ENCODE measurements around the gene HCFC1.

Gene HCFC1

DNA sequence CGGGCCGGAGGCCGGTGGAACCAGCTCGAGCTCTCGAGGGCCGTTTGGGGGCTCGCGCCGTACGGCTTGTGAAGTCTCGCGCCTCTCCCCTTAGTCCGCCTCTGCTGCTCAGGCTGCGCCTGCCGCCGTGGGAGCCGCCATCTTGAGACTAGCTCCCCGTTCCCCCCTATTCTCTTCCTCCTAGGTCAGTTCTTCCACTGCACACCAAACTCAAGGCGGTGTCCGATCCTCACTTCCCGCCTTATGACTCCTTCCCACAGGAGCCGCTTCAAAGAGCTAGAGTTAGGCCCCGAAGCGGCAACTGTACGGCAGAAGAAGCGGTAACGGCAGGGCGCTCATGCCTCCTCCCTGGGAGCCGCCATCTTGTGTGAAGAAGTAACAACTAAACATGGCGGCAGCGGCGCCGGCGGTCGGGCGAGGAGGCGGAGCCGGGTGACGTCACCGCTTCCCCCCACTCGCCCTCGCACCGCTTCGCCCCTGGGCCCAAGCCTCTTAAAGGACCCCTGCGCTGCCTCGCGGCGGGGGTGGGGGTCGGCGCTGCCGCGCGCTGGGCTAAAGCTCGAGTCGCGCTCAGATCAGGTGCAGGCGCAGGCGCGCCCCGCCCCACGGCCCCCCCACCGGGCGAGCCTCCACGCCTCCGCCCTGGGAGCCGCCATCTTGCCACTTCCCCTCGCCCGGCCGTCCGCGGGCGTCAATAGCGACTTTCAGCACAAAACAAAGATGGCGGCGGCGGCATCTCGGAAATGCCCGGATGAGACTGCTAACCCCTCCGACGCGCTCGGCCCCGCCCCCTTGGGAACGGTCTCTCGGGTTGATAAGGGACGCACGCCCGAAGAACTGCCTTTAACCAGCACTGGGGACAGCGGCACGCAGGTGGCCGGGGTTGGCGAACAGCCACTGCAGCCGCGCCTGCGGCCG lies at the start of gene HCFC1:
TSS of gene HCFC1 (minus strand) at position 369 of the 918 bp plus-strand sequence. CDS start 978 bp downstream, outside the sequence.
- DNase-seq (ENCODE audit: low read depth): peak; percentile 73

- no peak for DNase-seq (ENCODE audit: low read depth)
Measured at GRCh38 chrX:154021131-154021611, 49.6 kb upstream of the HCFC1 start.

DNA sequence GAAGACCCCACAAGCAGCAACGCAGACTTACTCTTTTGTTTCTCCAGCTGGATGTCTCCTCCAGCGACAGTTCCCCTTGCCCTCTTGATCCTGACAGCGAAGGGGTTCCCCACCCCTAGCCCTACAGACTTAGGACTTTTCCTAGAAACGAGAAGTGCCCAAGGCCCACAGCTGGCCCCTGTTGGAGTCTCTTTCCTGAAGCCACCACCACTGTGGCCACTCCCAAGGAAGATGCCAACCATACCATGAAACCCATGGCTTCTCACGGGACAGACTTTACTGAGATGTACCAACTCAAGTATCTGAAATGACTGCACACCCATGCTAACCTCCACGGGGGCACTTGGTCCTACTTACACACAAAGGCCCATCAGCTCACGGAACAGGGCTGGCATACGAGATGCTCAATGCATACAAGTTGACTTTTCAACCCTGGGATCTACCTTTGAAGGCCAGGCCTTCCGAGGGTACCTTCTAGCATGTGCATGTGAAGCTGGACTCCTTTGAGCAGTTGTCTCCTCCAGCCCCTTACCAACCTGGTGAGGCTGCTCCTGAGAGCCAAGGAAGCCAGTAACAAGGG lies 49.0 kb upstream of the HCFC1 start:
- no peak for DNase-seq (ENCODE audit: low read depth)

- no peak for DNase-seq (ENCODE audit: low read depth)
Measured at GRCh38 chrX:154019633-154020528, 48.3 kb upstream of the HCFC1 start, which contains the start of gene IRAK1. Gene IRAK1, minus strand, starts transcription at chrX:154019902. Its CDS starts 90 bp downstream, at chrX:154019812.

- no peak for DNase-seq (ENCODE audit: low read depth)
Measured at GRCh38 chrX:154019061-154019621, 47.5 kb upstream of the HCFC1 start.

DNA sequence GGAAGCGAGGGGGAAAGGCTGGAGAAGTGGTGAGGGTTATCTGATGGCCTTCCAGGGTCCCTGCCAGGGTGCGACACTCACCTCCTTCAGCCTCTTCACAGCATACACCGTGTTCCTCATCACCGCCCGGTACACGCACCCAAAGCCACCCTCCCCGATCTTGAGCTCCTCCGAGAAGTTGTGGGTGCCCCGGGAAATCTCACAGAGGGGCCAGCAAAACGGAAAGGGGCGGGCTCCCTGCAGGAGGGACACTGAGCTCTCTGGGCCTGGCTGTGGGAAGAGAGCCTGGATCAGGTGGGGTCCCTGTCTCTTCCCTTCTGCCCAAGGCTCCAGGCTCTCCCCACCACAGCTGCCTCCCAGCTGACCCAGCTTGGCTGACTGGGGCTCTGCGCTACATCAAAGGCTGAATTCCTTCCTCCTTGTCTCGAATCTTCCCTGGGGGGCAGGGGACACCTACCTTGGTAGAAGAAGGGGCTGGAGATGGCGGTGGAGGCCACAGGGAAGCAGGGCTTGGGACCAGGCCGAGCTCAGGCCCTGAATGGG lies 47.0 kb upstream of the HCFC1 start:
- DNase-seq (ENCODE audit: low read depth): no peak

DNA sequence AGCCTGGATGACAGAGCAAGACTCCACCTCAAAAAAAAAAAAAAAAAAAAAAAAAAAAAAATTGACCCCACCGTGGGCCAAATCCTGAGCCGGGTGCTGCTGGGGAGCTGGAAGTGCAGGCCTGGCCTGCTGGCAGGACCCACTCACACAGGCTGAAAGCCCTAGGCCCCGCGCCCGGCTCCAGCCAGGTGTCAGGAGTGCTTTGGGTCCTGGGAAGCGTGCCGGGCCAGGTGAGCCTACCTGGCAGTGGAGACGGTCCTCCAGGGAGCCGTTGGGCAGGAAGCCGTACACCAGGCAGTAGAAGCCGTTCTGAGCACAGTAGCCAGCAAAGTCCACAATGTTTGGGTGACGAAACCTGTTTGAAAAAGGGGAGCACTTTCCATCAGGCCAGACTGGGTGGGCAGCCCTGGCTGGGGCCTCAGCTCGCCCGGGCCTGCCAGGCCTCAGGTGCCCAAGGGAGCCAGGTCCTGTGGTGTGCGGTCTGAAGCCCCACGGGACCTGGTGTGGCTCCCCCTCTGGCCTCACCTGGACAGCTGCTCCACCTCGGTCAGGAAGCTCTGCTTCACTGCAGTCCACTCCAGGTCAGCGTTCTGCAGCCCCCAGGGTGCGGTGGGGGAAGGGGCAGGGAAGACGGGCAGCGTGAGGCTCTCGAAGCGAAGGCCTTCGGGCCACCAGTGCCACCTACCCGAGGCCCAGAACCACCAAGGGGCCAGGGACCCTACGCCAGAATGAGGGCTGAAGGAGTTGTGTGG lies 46.3 kb upstream of the HCFC1 start:
- DNase-seq (ENCODE audit: low read depth): no peak

GRCh38 chrX:154016366-154017076 lies 44.9 kb upstream of the HCFC1 start:
- DNase-seq (ENCODE audit: low read depth): no peak

GRCh38 chrX:154015581-154016264 lies 44.1 kb upstream of the HCFC1 start:
- no peak for DNase-seq (ENCODE audit: low read depth)

DNA sequence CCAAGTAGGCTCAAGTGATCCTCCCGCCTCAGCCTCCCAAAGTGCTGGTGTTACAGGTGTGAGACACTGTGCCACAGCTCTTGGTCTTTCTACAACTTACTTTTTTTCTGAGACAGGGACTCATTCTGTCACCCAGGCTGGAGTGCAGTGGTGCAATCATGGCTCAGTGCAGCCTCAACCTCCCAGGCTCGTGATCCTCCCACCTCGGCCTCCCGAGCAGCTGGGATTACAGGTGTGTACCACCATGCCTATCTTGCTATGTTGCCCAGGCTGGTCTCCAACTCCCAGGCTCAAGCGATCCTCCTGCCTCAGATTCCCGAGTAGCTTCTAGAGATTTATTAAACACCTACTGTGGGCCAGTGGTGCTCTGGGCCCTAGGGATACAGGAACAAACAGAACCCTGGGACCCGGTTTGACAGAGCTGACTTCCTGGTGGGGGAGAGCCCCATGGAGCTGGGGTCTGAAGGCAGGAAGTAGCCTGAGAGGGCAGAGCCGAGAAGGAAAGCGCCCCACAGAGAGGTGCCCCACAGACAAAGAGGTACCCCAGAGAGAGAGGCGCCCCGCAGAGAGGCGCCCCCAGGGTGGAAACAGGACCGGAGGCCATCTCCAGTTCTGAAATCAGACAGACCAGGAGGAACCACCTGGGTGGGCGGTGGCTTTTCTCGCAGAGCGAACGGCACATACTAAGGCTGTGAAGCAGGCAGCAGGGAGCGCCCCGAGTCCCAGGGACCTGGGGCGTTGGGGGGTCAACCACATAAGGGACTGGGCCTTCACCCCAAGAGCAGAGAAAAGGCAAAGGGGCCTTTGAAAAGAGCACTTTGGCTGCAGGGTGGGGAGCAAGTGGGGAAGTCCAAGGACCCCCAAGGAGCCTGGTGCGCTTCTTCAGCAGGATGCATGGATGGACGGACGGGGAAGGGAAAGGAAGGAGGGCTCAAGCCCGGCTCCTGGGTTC lies 43.1 kb upstream of the HCFC1 start:
- no peak for DNase-seq (ENCODE audit: low read depth)

DNA sequence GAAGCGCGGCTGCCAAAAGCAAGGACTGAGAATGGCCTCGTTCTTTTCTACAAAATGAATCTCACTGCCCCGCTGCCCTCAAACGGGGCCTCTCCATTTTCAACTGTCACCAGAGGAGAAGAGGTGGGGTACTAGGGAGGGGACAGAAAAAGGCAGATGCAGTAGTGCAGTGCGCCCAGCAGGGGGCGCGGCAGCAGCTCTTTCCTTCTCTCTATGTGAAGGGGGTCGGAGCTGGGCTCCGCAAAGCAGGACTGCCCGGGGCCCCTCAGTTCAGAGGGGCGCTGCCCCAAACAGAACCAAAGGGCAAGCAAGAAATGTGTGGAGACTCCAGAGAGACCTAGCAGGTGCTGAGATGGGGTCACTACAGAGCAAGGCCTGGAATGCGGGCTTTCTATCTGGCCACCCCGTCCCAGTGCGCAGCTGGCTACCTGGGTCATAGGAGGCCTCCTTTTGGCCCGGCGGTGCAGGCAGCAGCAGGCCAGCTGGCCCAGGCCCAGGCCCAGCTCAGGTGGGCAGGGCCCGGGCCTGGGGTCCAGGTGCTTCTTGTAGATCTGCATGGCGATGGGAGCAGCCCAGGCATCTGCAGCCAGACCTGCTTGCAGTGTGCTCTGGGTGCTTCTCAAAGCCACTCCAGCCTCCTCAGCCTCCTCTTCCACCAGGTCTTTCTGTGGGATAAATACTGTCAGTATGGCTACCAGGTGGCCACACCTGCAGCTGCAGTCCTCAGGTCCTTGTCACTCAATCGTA lies 42.2 kb upstream of the HCFC1 start:
- no peak for DNase-seq (ENCODE audit: low read depth)

DNA sequence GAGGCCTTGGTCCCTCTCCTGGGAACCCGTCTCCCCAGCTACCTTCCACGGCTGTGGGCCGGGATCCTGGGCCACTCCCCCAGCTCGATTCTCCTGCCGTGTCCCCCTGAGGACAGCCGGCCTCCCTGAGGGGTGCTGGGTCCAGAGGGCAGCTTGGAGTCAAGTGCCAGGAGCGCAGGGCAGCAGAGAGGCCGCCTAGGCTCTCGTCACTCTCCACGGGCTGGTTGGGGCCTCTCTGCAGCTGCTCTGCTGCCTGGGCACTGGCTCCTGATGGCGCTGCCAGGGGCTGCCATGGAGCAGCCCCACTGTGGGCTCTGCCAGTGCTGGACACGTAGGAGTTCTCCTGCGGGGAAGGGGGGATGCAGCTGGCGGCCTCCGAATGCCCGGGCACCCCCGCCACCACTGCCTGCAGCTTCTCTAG lies 41.4 kb upstream of the HCFC1 start:
- no peak for DNase-seq (ENCODE audit: low read depth)

- DNase-seq (ENCODE audit: low read depth): no peak
Measured at GRCh38 chrX:154012336-154012991, 40.8 kb upstream of the HCFC1 start.

- no peak for DNase-seq (ENCODE audit: low read depth)
Measured at GRCh38 chrX:154011376-154012335, 40.0 kb upstream of the HCFC1 start.

DNA sequence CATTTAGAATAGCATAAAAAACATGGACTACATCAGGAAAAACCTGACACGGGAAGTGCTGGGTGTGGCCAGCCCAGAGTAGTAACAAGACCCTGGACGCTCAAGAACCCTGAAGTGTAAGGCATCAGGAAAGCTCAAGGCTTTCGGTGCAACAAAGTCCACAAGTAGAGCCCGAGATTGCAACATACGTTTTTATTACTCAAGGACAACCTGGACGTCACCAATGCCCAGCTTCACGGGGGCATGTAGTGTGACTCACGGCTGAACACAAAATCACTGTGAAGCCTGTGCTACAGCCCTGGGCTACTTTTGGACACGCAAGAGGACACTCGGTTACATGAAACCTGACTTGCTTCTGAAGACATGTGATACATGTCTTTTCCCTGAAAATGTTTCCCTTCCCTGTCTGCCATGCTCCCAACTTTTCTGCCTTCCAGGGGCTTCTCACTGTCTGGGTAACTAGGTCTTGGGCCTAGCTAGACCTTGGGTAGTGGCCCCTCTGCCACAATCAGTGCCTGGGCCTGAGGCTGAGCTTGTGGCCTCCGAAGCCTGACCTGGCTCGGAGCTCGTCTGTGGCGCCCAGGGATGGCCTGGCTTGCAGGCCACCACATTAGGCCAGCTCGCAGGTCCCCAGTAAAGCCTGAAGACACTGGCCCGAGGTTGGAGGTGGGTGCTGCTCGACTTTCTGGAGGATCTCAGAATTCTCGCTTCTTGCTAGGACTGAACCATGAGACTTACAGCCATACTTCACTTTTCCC lies 38.9 kb upstream of the HCFC1 start:
- DNase-seq (ENCODE audit: low read depth): no peak
